T47D (cell line): ENCODE data around the gene XPO1.
"Not testable (repeated sequence)": the region's sequence is repeated elsewhere in the genome, so short reads cannot be mapped to it uniquely, and the experiment has no call there.

ENCODE experiments used
- DNase-seq, 2 experiments: peaks; one replicate each; pipeline versions ENCODE4 v3.0.0 to v3.0.0-alpha.2; 2011 to 2012; ENCODE audit warnings: low read depth in 1 of 2, low spot score in 1 of 2
- JUND ChIP-seq: IDR thresholded peaks from 2 replicates; pipeline ENCODE4 v1.6.1; 2012; ENCODE audit warnings: low read depth
- in situ Hi-C: cut with HindIII; loops from 2 replicates; pipeline ENCODE4 v1.10.0; 2016; ENCODE audit warnings: low sequenced_read_pairs, low pct_unique_long_range_greater_than_20kb

XPO1 gene

GRCh38 chr2:61512768-61513398 lies 25.3 kb downstream of the XPO1 start:
- no peak for DNase-seq
- TF ChIP-seq JUND: no peak
- in situ Hi-C loops: no loop called here

GRCh38 chr2:61510674-61511671 lies 27.2 kb downstream of the XPO1 start:
- no peak for TF ChIP-seq JUND
- DNase-seq: no peak
- in situ Hi-C loops: no loop called here

- DNase-seq: no peak
- no peak for TF ChIP-seq JUND
- in situ Hi-C loops: no loop called here
These were observed 33.2 kb downstream of the XPO1 start for GRCh38 chr2:61504949-61505348.

GRCh38 chr2:61499060-61499459 lies 39.1 kb downstream of the XPO1 start:
- DNase-seq: no peak
- in situ Hi-C loops: no loop called here
- no peak for TF ChIP-seq JUND

- in situ Hi-C loops: no loop called here
- peak in 1 of 2 experiments; percentile 13 for DNase-seq
These were observed 44.6 kb downstream of the XPO1 start for GRCh38 chr2:61493523-61493942.

GRCh38 chr2:61492476-61492875 lies 45.7 kb downstream of the XPO1 start:
- in situ Hi-C loops: no loop called here
- no peak for DNase-seq
- TF ChIP-seq JUND: no peak

More at GRCh38 chr2:61493523-61493942, 44.6 kb downstream of the XPO1 start:
- TF ChIP-seq JUND: no peak

- no peak for DNase-seq
- no peak for TF ChIP-seq JUND
- in situ Hi-C loops: no loop called here
These were observed 52.9 kb downstream of the XPO1 start for GRCh38 chr2:61485281-61485680.

- in situ Hi-C loops: no loop called here
- no peak for TF ChIP-seq JUND
These were observed 60.1 kb downstream of the XPO1 start for GRCh38 chr2:61478086-61478485.

GRCh38 chr2:61476929-61477589 lies 61.1 kb downstream of the XPO1 start:
- not testable (repeated sequence) for DNase-seq

More at GRCh38 chr2:61478086-61478485, 60.1 kb downstream of the XPO1 start:
- DNase-seq: no peak

GRCh38 chr2:61471905-61472805 lies 66.0 kb downstream of the XPO1 start:
- peak in 1 of 2 experiments; percentile 41 for DNase-seq
- no peak for TF ChIP-seq JUND
- in situ Hi-C loops: no loop called here

More at GRCh38 chr2:61476929-61477589, 61.1 kb downstream of the XPO1 start:
- in situ Hi-C loops: not testable (repeated sequence)

GRCh38 chr2:61470965-61471904 lies 66.9 kb downstream of the XPO1 start, which contains the start of gene USP34:
TSS of gene USP34 (minus strand) at chr2:61471087. CDS start at chr2:61470692, 395 bp downstream.
- in situ Hi-C loops: no loop called here
- TF ChIP-seq JUND: no peak
- DNase-seq: peak; percentile 77 to 95
